ENCODE data around the gene TCAIM.

DNA sequence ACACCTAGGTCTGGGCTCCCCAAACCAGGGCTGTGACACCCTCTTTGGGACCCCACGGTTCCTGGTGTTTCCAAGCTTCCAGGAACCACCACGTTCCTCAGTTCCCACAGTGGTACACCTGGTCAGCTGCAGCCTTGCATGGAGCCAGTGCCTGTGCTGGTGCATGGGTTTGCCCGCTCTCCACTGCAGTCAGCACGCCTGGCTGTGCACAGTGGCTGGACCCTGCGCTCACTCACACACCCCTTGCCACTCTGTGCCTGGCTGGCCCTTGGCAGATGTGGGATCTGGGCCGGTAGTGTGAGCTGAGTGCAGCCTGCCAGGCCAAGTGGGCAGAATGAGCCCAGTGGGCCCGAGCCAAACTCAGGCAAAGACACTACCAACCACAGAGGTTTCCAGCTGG lies 48.8 kb downstream of the TCAIM start:
- TF ChIP-seq, protein P1, sequence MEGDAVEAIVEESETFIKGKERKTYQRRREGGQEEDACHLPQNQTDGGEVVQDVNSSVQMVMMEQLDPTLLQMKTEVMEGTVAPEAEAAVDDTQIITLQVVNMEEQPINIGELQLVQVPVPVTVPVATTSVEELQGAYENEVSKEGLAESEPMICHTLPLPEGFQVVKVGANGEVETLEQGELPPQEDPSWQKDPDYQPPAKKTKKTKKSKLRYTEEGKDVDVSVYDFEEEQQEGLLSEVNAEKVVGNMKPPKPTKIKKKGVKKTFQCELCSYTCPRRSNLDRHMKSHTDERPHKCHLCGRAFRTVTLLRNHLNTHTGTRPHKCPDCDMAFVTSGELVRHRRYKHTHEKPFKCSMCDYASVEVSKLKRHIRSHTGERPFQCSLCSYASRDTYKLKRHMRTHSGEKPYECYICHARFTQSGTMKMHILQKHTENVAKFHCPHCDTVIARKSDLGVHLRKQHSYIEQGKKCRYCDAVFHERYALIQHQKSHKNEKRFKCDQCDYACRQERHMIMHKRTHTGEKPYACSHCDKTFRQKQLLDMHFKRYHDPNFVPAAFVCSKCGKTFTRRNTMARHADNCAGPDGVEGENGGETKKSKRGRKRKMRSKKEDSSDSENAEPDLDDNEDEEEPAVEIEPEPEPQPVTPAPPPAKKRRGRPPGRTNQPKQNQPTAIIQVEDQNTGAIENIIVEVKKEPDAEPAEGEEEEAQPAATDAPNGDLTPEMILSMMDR (IDR thresholded peaks at IDR 0.05; ENCODE audit: borderline replicate concordance, extremely low read depth, low read length, poor library complexity, severe bottlenecking): no peak
- TF ChIP-seq EZH2 (IDR thresholded peaks at IDR 0.05; ENCODE audit: borderline replicate concordance, low read depth, low read length, severe bottlenecking): no peak
